Measurements from ENCODE around the gene EIF4E3. TPM values are rescaled to one million over a fixed set of nuclear protein-coding genes. Genes with fewer than 3 reads are reported as not detected.

EIF4E3 gene
- total and polyA plus RNA-seq, 10 of the 15 experiments (the other 5 are each of a cell fraction or from before 2014, with no cell fraction given): 0.05 to 0.38 (median 0.16) TPM; not detected in 1

DNA sequence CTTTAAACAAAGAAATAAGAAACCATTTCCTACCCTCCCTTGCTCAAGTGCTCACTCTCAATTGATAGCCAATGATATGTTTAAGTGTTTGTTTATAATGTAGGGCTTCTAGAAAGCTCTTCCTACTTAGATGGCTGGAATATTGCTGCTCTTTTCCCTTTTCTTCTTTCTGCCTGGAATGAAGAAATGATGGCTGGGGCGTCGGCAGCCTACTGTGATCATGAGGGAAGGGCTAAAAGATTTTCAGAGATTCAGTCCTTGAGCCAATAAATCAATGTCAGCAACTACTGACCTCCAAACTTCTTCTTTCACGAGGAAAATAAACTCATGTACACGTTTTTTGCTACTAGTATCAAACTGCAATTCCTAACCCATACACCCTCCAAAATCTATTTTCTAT, 26.4 kb upstream of the EIF4E3 start:
- H3K27ac ChIP-seq (ENCODE audit: control insufficient read depth, insufficient read depth): no peak overlapping the region
- H3K79me2 ChIP-seq (ENCODE audit: control insufficient read depth, insufficient read depth, low read length): no peaks in the 10 kb centered on the region
- ATAC-seq: no peak
- 57% methylated on average over 4 of the region's 4 CpGs for WGBS (ENCODE audit: insufficient coverage, insufficient replicate concordance, low lambda C conversion rate, missing lambda C conversion rate)
- H3K4me3 ChIP-seq: no peak overlapping the region
- DNase-seq (ENCODE audit: low read depth, low spot score): no peak
- H3K9ac ChIP-seq (ENCODE audit: control insufficient read depth, insufficient read depth, low read length): no peak overlapping the region
- H3K4me2 ChIP-seq (ENCODE audit: control insufficient read depth, insufficient read depth): no peak overlapping the region
- H4K20me1 ChIP-seq (ENCODE audit: control insufficient read depth, insufficient read depth): no peaks in the 10 kb centered on the region
- H3K4me1 ChIP-seq (ENCODE audit: control insufficient read depth, insufficient read depth, low read length): no peaks in the 10 kb centered on the region
- CTCF ChIA-PET: no interaction called here
- POLR2A ChIA-PET: no interaction called here
- H3K27me3 ChIP-seq (replicated peaks in 1 of 2; ENCODE audit: control insufficient read depth in 2 of 2, insufficient read depth in 2 of 2, low read length in 1 of 2): peaks cover 7 to 11% of the 10 kb centered on the region in 2 experiments; a peak in 3 of 4 replicates
- no peak for FAIRE-seq
- intact Hi-C loops (cut with micrococcal nuclease; ENCODE audit: unreplicated experiment) (no loop called here), in situ Hi-C loops (cut with MboI) (no loop called here)
- no peaks in the 10 kb centered on the region for H3K9me3 ChIP-seq (replicated peaks; ENCODE audit: control insufficient read depth, insufficient read depth, low read length)
- no peaks in the 10 kb centered on the region for H3K36me3 ChIP-seq (ENCODE audit: control insufficient read depth in 2 of 2, insufficient read depth in 2 of 2, low read length in 1 of 2)
- H2AFZ ChIP-seq (ENCODE audit: control insufficient read depth, low read depth, low read length): no peak overlapping the region
- TF ChIP-seq NR2F1 (conservative IDR thresholded peaks at IDR 0.05): no peak
- no peak for TF ChIP-seq CBX3 (IDR thresholded peaks at IDR 0.05; ENCODE audit: borderline replicate concordance, low read depth)
- TF ChIP-seq, protein P1, sequence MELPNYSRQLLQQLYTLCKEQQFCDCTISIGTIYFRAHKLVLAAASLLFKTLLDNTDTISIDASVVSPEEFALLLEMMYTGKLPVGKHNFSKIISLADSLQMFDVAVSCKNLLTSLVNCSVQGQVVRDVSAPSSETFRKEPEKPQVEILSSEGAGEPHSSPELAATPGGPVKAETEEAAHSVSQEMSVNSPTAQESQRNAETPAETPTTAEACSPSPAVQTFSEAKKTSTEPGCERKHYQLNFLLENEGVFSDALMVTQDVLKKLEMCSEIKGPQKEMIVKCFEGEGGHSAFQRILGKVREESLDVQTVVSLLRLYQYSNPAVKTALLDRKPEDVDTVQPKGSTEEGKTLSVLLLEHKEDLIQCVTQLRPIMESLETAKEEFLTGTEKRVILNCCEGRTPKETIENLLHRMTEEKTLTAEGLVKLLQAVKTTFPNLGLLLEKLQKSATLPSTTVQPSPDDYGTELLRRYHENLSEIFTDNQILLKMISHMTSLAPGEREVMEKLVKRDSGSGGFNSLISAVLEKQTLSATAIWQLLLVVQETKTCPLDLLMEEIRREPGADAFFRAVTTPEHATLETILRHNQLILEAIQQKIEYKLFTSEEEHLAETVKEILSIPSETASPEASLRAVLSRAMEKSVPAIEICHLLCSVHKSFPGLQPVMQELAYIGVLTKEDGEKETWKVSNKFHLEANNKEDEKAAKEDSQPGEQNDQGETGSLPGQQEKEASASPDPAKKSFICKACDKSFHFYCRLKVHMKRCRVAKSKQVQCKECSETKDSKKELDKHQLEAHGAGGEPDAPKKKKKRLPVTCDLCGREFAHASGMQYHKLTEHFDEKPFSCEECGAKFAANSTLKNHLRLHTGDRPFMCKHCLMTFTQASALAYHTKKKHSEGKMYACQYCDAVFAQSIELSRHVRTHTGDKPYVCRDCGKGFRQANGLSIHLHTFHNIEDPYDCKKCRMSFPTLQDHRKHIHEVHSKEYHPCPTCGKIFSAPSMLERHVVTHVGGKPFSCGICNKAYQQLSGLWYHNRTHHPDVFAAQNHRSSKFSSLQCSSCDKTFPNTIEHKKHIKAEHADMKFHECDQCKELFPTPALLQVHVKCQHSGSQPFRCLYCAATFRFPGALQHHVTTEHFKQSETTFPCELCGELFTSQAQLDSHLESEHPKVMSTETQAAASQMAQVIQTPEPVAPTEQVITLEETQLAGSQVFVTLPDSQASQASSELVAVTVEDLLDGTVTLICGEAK (IDR thresholded peaks at IDR 0.05; ENCODE audit: borderline replicate concordance): no peak
- no peak for TF ChIP-seq ZNF207 (IDR thresholded peaks at IDR 0.05; ENCODE audit: borderline replicate concordance)
- no peak for TF ChIP-seq CBX5 (IDR thresholded peaks at IDR 0.05; ENCODE audit: low read depth)
- TF ChIP-seq, protein P2, sequence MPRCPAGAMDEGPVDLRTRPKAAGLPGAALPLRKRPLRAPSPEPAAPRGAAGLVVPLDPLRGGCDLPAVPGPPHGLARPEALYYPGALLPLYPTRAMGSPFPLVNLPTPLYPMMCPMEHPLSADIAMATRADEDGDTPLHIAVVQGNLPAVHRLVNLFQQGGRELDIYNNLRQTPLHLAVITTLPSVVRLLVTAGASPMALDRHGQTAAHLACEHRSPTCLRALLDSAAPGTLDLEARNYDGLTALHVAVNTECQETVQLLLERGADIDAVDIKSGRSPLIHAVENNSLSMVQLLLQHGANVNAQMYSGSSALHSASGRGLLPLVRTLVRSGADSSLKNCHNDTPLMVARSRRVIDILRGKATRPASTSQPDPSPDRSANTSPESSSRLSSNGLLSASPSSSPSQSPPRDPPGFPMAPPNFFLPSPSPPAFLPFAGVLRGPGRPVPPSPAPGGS (IDR thresholded peaks at IDR 0.05; ENCODE audit: borderline replicate concordance, insufficient read depth, low read depth, low read length, poor library complexity, severe bottlenecking): no peak
- TF ChIP-seq, protein P3, sequence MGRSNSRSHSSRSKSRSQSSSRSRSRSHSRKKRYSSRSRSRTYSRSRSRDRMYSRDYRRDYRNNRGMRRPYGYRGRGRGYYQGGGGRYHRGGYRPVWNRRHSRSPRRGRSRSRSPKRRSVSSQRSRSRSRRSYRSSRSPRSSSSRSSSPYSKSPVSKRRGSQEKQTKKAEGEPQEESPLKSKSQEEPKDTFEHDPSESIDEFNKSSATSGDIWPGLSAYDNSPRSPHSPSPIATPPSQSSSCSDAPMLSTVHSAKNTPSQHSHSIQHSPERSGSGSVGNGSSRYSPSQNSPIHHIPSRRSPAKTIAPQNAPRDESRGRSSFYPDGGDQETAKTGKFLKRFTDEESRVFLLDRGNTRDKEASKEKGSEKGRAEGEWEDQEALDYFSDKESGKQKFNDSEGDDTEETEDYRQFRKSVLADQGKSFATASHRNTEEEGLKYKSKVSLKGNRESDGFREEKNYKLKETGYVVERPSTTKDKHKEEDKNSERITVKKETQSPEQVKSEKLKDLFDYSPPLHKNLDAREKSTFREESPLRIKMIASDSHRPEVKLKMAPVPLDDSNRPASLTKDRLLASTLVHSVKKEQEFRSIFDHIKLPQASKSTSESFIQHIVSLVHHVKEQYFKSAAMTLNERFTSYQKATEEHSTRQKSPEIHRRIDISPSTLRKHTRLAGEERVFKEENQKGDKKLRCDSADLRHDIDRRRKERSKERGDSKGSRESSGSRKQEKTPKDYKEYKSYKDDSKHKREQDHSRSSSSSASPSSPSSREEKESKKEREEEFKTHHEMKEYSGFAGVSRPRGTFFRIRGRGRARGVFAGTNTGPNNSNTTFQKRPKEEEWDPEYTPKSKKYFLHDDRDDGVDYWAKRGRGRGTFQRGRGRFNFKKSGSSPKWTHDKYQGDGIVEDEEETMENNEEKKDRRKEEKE (IDR thresholded peaks at IDR 0.05): no peak
- TF ChIP-seq BHLHE40 (IDR thresholded peaks at IDR 0.05; ENCODE audit: borderline replicate concordance in 1 of 2, low read depth in 2 of 2, low read length in 1 of 2): no peak
- TF ChIP-seq SUZ12 (IDR thresholded peaks at IDR 0.05; ENCODE audit: unreplicated experiment): no peak
- no peak for TF ChIP-seq NBN (IDR thresholded peaks at IDR 0.05)
- TF ChIP-seq TBL1XR1 (IDR thresholded peaks at IDR 0.05; ENCODE audit: low read depth, low read length): no peak
- BruUV-seq (replicated peaks): no TSS peak
- SMC1A ChIA-PET (ENCODE audit: uncharacterized antibody, unreplicated experiment): no interaction called here
- RAD21 ChIA-PET (ENCODE audit: unreplicated experiment): no interaction called here

Data from GM12878 (cell line).